ENCODE results near the gene AWAT1.
"Not testable (repeated sequence)": the region's sequence is repeated elsewhere in the genome, so short reads cannot be mapped to it uniquely, and the experiment has no call there.

Gene AWAT1

DNA sequence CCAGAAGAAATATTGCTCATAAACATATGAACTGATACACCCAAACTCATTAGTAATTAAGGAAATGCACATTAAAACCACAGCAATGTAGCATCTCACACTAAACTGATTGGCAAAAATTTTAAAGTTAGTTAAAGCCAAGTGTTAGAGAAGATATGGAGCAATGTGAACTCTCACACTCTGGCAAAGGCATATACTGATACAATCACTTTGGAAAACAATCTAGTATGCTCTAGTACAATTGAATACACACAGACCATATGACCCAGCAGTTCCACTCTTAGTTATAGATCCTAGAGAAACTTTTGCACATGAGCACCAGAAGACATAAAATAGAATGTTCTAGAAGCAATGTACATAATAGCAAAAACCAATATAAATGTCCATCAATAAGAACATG, 8.4 kb upstream of the AWAT1 start:
- in situ Hi-C loops (cut with MboI; ENCODE audit: low pct_unique_long_range_greater_than_20kb, low sequenced_read_pairs, unreplicated experiment) = no loop called here
- TF ChIP-seq, protein P1, sequence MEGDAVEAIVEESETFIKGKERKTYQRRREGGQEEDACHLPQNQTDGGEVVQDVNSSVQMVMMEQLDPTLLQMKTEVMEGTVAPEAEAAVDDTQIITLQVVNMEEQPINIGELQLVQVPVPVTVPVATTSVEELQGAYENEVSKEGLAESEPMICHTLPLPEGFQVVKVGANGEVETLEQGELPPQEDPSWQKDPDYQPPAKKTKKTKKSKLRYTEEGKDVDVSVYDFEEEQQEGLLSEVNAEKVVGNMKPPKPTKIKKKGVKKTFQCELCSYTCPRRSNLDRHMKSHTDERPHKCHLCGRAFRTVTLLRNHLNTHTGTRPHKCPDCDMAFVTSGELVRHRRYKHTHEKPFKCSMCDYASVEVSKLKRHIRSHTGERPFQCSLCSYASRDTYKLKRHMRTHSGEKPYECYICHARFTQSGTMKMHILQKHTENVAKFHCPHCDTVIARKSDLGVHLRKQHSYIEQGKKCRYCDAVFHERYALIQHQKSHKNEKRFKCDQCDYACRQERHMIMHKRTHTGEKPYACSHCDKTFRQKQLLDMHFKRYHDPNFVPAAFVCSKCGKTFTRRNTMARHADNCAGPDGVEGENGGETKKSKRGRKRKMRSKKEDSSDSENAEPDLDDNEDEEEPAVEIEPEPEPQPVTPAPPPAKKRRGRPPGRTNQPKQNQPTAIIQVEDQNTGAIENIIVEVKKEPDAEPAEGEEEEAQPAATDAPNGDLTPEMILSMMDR (IDR thresholded peaks at IDR 0.05; ENCODE audit: extremely low read depth, insufficient read depth, missing control alignments) = no peak
- no peak for DNase-seq (ENCODE audit: low spot score)

DNA sequence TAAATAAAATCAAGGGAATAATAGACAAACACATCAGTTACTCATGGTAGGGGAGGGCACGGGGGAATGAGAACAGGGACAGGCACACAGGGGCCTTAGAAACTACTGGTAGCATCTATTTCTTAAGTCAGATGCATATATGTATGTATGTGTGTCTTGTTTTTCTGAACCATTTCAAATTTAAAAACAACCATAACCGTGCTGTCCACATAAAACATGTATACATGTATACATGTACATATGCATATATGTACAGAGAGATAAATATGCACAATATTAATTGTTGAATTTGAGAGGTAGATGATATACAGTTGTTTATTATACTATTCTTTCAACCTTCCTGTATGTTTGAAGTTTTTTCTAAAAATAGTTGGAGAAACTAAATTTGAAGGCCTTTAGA, 7.8 kb upstream of the AWAT1 start:
- TF ChIP-seq, protein P1 (IDR thresholded peaks at IDR 0.05; ENCODE audit: extremely low read depth, insufficient read depth, missing control alignments) = no peak
- no peak for DNase-seq (ENCODE audit: low spot score)
- in situ Hi-C loops (cut with MboI; ENCODE audit: low pct_unique_long_range_greater_than_20kb, low sequenced_read_pairs, unreplicated experiment) = no loop called here

DNA sequence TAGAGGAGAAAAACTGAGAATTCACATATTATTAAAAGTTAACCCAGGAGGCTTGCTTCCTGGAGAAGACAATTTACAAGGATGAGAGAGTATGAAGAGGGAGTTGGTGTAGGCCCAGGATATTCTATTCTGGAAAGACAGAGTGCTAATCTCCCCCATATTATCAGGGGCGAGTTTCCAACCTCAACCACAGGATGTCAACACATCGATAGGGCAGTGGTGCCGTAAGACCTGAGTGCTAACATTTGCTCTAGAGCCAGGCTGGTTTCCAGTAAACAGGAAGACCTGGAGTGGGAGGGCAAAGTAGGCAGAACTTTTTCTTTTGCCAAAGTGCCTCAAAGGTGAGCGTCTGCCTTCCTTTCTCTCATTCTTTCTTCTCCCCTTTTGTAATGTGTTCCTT, 2.8 kb upstream of the AWAT1 start:
- in situ Hi-C loops (cut with MboI; ENCODE audit: low pct_unique_long_range_greater_than_20kb, low sequenced_read_pairs, unreplicated experiment) = no loop called here
- TF ChIP-seq, protein P1 (IDR thresholded peaks at IDR 0.05; ENCODE audit: extremely low read depth, insufficient read depth, missing control alignments) = no peak
- DNase-seq (ENCODE audit: low spot score) = no peak

DNA sequence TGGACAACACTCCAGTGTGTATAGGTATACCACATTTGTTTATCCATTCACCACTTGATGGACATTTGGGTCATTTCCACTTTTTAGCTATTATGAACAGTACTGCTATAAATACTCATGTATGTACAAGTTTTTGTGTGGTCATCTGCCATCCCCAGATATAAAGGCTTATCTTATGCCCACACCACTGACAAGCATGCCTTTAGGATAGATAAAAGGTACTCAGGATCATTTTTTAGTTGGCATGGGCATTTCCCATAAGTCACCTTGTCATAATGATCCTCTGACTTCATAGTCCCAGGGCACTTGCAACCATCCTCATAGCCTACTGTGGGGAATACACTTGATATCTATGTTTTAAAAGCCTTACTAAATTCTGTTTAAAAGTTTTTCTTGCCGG, 6.3 kb downstream of the AWAT1 start:
- in situ Hi-C loops (cut with MboI; ENCODE audit: low pct_unique_long_range_greater_than_20kb, low sequenced_read_pairs, unreplicated experiment) = no loop called here
- TF ChIP-seq, protein P1 (IDR thresholded peaks at IDR 0.05; ENCODE audit: extremely low read depth, insufficient read depth, missing control alignments) = no peak
- no peak for DNase-seq (ENCODE audit: low spot score)

DNA sequence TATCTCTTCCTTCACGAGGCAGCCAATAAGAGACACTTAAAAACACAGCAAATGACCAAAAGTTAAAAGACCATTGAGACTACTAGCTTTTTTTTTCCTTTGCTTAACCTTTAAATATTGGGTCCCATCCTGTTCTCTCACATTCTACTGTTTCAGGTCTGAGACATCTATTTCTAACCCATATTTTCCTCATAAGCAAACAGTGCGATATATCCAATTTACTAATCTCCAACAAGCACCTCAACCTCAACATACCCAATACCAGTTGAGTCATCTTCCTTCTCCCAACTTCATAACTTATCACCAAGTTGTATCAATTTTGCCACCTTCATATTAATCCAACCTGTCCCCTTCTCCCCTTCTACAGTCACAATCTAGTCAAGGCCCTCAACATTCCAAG, 7.0 kb downstream of the AWAT1 start:
- DNase-seq (ENCODE audit: low spot score) = no peak
- TF ChIP-seq, protein P1 (IDR thresholded peaks at IDR 0.05; ENCODE audit: extremely low read depth, insufficient read depth, missing control alignments) = no peak
- in situ Hi-C loops (cut with MboI; ENCODE audit: low pct_unique_long_range_greater_than_20kb, low sequenced_read_pairs, unreplicated experiment) = no loop called here

DNA sequence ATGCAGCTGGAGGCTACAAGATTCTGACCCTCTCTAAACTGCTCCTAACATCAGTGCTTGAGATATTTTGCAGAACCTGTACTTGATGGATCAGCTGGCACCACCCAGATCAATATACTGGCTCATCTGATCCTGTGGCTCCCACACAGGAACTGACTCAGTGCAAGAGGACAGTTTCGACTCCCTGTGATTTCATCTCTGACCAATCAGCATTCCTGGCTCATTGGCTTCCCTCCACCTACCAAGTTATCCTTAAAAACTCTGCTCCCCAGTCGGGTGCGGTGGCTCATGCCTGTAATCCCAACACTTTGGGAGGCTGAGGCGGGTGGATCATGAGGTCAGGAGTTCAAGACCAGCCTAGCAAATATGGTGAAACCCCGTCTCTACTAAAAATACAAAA, 9.1 kb downstream of the AWAT1 start:
- in situ Hi-C loops (cut with MboI; ENCODE audit: low pct_unique_long_range_greater_than_20kb, low sequenced_read_pairs, unreplicated experiment); DNase-seq (ENCODE audit: low spot score): not testable (repeated sequence)

DNA sequence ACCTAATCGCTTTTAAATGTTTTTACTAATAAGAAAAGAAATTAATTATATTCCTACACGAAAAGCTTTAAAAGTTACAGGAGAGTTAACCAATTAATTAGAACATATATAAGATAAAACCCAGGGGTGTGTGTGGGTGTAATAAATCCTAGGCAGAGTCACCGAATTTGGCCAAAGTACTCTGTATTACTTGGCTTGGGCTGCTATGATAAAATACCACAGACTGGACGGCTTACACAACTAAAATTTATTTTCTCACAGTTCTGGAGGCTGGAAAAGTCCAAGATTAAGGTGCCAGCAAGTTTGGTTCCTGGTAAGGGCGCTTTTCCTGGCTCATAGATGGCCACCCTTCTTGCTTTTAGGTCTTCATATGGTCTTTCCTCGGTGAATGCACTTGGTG, 10.4 kb downstream of the AWAT1 start:
- DNase-seq (ENCODE audit: low spot score) = no peak
- TF ChIP-seq, protein P1 (IDR thresholded peaks at IDR 0.05; ENCODE audit: extremely low read depth, insufficient read depth, missing control alignments) = no peak
- in situ Hi-C loops (cut with MboI; ENCODE audit: low pct_unique_long_range_greater_than_20kb, low sequenced_read_pairs, unreplicated experiment) = no loop called here
